IPS-NIHi7 (cell line): ENCODE measurements around the gene SNX1.

Experiments used
- DNase-seq: peaks from one replicate; pipeline ENCODE4 v3.0.0; 2012; ENCODE audit warnings: mixed read lengths; ENCODE audit errors: extremely low spot score

SNX1 gene

GRCh38 chr15:64146041-64146440, 50.3 kb downstream of the SNX1 start:
- DNase-seq: no peak

GRCh38 chr15:64146520-64146884, 50.7 kb downstream of the SNX1 start:
- DNase-seq: no peak

GRCh38 chr15:64146885-64147681, 51.3 kb downstream of the SNX1 start:
- no peak for DNase-seq

GRCh38 chr15:64148168-64148567, 52.4 kb downstream of the SNX1 start:
- DNase-seq: no peak

GRCh38 chr15:64148581-64148980, 52.8 kb downstream of the SNX1 start:
- DNase-seq: no peak

- peak; percentile 50 for DNase-seq
These were observed 53.6 kb downstream of the SNX1 start for GRCh38 chr15:64149424-64149823.

- no peak for DNase-seq
These were observed 54.3 kb downstream of the SNX1 start for GRCh38 chr15:64149893-64150578.

GRCh38 chr15:64151727-64152506, 56.1 kb downstream of the SNX1 start, which contains the start of gene SNX22:
TSS of gene SNX22 (plus strand) at chr15:64151731. CDS start at chr15:64151776, 45 bp downstream.
- DNase-seq: peak; percentile 35

- DNase-seq: no peak
These were observed 57.0 kb downstream of the SNX1 start for GRCh38 chr15:64152507-64153387.

GRCh38 chr15:64153480-64154367, 57.9 kb downstream of the SNX1 start:
- DNase-seq: peak; percentile 93

GRCh38 chr15:64155802-64156651, 60.2 kb downstream of the SNX1 start:
- DNase-seq: no peak

GRCh38 chr15:64156652-64157331, 61.0 kb downstream of the SNX1 start:
- DNase-seq: no peak

GRCh38 chr15:64157599-64158125, 61.9 kb downstream of the SNX1 start:
- DNase-seq: no peak

GRCh38 chr15:64158363-64159134, 62.8 kb downstream of the SNX1 start:
- DNase-seq: no peak

GRCh38 chr15:64161688-64162477, 66.1 kb downstream of the SNX1 start:
- DNase-seq: no peak

- DNase-seq: peak; percentile 41
These were observed 66.7 kb downstream of the SNX1 start for GRCh38 chr15:64162478-64162868.
